ENCODE measurements around the gene SNRPB2.

SNRPB2 gene

DNA sequence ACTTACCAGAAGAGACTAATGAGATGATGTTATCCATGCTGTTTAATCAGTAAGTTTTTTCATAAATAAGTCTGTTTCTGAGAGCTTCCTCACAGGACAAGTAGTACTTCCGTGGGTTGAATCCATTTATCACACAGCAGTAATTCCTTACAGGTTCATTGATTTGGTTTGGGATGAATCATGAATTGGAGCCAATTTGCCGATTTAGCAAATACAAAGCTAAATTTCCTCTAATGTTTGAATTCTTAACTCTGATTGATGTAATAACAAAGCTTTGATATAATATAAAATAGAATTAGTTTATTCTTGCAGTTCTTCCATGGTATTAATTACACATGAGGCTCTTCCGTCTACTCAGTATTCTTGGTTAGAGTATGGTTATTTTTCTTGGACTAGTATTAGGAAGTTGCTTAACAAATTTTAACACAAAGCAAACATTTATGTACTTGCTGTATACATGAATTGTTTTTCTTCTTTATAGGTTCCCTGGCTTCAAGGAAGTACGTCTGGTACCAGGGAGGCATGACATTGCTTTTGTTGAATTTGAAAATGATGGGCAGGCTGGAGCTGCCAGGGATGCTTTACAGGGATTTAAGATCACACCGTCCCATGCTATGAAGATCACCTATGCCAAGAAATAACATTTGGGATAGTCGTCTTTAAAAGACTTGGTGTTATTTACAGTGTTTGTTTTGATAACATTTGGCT lies 10.7 kb downstream of the SNRPB2 start:
- no peak for DNase-seq

DNA sequence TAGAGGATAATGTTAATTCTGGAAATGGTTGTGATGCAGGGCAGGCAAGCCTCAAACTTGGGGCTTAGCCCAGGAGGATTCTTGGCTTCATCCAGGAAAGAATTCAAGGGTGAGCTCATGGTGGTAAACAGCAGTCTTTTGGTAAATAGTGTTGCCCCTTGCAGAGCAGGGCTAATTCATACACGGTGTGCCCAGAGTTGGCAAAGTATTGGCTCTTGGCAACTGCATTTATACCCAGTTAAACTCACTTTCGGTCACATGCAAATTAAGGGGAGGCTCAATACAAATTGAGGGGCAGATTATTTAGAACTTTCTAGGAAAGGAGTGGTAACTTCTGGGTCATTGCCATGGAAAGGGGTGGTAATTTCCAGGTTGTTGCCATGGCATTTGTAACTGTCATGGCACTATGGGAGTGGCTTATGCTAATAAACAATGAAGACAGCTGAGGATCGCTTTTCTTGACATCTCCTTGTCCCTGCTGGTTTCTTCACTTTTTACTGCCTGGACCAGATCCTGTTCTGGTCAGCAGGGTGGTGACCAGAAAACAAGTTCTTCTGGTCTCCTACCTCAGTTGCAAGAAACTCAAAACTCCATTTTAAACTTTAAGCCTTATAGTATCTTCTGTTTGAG lies 14.5 kb downstream of the SNRPB2 start:
- no peak for DNase-seq

DNA sequence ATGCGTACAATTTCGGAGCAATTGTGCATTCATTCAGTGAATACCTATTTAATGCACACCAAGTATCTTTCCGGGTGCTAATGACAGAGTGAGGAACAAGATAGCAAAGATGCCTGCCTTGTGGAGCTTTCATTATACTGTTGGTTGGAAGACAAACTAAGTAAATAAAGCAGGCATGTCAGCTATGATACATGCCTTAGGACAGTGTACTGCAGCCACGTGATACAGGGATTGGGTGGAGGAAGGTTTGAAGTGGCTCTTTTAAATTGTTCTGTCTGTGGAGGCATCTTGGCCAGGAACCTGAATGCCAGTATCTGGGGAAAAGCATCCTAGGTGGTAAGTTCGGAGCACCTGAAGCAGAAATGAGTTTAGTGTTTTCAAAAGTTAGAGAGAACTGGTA lies 15.4 kb downstream of the SNRPB2 start:
- DNase-seq: no peak

DNA sequence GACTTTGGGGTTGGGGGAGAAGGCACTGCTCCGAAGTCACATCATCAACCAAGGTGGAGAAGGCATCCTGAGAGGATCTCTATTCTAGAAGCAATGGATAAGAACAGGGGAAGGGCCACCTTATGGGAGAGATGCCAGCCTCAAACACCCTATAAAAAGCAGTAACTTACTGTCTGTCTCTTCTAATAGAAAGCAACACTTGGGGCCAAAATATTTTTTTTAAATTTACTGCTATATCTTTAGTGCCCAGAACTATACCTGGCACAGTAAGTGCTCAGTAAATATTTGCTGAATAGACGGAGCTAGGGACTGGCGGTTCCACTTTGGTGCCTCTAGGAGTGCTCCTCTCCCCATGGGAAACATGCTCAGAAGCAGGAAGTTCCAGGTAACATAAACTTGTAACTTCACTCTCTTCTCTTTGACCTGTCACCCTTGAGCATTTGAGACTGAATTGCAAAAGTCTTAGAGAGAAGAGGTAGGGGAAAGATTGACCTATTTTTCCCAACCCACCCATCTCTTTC lies 17.5 kb downstream of the SNRPB2 start:
- DNase-seq: no peak

DNA sequence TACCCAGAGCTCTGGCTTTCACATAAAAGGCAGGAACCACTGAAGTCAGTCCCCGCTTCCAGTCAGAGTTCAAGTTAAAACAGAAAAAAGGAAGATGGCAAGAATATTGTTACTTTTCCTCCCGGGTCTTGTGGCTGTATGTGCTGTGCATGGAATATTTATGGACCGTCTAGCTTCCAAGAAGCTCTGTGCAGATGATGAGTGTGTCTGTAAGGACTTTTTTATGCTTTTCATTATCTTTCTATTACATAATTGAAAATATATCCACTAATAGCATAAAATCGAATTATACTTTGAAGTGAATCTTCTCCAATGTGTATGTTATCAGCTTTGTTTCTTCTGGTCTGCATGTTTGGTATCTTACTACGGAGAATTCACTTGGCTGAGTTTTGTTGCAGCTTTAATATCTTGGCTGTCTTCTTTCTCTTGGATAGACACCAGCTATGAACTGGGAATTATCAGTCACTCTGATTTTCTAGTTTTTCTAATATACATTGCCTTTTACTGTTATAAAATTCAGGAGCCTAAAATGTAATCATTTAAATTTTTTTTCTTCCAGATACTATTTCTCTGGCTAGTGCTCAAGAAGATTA lies 18.6 kb downstream of the SNRPB2 start, which contains the start of gene OTOR:
Gene OTOR, plus strand, starts transcription at position 51 of the 593 bp plus-strand sequence. Its CDS starts 44 bp downstream, at position 95.
- no peak for DNase-seq

DNA sequence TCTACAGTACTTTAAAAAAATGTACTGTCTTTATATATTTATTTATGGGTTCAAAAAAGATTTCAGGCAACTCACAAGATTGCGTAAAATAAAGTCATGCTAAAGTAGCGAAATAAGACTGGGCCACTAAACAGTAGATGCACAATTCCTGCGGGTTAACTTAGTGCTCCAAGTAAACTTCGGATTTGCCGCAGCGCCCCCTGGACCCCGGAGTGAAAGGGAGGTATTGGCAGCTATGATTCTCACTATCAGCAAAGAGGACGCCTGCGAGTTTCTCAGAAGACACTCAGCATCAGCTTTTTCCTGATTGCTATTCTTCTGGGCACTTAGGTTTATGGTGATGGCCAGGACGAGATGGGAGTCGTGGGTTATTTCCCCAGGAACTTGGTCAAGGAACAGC lies 19.7 kb downstream of the SNRPB2 start:
- DNase-seq: no peak

DNA sequence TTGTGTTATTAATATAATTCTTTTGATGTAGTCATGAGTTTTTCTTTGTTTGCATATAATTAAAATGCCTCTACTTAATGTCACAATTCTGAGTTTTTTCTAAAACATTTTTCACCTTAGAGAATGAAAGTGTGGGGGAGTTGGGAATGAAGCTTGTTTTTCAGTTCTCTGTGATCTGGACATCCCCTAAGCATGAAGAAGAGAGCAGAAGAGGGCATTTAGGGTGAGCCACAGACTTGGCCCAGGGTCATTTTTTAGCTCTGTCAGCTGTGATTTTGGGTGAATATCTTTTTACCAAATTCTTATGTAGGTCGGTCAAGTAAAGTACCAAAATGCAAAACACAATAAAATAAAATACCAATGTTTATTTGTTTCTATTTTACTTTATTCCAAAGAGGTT lies 22.3 kb downstream of the SNRPB2 start:
- DNase-seq: no peak

DNA sequence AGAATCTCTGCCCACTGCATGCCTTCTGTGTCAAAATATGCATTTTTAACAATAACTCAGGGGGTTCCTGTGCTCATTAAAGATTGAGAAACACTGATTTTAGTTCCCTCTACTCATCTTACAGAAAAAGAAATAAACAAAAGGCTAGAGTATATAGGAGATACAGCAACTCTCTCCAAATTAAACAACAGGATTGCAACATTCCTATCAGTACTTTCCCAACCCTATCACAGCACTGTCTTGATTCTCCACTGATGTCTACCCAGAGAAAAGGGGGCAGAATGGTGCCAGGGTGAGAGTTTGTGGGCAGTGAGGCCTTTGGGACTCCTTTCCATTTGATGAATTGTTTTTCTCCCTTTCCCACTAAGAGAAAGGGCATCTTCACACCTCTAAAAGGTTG lies 23.1 kb downstream of the SNRPB2 start:
- no peak for DNase-seq

DNA sequence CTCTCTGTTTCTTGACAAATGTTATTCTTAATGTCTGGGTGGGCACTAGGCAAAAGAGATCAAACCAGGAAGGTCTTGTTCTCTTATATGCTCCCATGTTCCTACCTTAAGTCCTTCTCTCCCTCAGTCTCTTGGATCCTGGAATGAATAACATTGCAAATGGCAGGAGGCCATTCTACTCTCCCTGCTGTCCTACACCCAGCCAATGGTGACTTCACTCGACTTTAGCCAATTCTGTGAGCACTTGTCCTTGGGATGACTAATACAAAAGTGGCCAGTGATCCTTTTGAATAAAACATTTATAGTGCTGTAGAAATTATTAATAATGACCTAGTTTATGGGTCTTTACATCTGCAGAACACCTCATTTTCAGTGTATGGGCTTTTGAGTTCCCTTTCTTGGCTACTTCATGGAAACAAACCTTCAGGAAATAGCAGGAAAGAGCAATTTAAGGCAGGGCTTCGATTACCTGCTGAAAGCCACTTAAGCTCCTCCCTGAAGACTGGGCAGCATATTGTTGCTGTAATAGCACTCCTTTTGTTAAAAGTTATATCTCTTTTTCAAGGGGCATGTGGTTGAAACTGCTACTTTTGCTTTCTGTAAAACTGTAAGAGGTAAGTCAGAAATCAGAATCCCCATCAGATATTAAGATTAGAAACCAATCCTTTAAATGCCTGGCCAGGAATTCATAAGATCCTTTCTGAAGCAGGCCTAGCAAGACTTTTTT lies 28.8 kb downstream of the SNRPB2 start:
- DNase-seq: no peak

DNA sequence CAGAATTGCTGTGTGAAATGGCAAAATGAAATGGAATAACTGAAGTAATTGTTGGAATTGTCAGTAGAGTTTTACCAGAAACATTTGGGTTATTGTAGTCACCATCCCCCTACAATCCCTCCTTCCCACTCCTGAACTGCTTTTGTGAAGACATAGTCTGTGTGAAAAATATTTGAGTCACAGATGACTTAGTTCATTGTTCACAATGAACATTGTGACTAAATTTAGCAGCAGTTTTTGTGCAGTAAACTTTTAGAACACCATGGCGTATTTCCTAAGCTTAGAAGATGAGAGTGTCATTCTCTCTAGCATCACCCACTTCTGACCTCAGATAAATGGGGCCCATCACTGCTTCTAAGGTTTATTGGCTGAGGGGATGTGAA lies 29.3 kb downstream of the SNRPB2 start:
- no peak for DNase-seq

DNA sequence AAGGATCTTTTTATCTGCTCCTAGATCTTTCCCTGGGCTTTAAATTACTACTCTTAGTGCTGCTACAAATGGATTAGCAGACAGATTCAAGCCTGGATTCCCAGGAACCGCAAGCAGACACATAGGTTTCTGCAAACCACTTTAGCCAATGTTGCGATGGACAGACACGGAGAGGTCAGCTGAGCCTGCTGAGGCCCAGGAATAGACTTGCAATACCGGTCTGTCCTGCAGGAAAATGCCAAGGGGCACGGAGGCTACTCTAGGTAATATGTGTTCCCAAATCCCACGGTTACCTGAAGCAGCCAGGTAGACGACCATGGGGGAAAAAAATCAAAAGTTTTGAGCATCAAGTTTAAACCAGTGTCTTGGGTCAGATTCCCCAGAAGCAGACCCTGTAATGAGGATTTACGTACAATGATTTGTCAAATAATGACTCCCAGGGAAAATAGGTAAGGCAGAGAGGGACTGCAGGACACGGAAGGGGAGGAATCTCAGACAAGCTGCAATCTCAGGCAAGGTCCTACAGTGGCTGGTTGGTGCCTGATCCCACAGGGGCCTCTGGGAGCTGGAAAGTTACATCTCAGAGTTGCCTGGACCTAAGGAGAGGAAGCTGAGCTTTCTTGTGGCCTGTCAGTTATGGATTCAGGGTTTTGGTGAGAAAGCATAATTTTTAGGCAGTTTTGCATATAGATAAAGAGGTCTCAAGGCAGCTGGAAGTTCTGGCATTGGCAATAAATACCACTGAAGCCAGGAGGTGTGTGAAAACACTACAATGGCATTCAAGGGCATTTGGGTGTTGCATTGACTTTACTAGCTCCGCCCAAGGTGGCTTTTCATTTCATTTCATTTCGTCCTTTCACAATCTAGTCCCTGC lies 30.8 kb downstream of the SNRPB2 start:
- DNase-seq: no peak

DNA sequence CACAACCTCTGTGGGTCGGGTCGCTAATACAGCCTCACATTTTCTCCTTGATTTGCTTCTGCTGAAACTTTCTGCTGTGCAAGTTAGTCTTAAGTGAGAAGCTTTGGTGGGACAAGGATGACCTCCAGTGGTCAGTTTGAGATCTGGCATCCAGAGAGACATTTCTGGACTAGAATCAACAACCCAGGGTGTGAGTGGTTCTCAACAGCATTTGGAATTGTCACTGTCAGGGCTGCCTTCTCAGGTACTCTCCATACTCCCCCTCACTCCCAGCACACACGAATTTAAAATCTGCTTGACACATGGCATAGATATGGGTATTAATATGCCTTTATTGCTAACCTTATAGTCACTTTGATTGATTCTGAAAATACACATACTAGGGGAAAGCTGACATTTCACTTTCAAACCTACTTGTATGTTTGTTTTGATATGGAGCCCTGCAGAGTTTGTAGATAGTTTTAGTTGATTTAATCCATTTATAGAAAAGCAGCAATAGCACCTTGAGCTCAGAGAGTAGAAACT lies 31.5 kb downstream of the SNRPB2 start:
- peak; percentile 55 for DNase-seq

DNA sequence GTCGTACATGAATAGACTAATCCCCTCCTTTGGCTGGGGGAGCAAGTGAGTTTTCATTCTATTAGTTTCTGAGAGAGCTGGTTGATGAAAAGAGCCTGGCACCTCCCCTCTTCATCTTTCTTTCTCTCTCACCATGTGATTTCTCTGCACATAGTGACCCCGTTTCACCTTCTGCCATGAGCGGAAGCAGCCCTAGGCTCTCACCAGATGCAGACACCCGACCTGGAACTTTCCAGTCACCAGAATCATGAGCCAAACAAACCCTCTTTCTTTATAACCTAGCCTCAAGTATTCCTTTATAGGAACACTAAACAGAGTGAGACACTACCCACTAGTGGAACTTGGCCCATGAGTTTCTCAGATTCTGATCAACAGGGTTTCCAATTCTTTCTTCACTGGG lies 34.7 kb downstream of the SNRPB2 start:
- DNase-seq: no peak

DNA sequence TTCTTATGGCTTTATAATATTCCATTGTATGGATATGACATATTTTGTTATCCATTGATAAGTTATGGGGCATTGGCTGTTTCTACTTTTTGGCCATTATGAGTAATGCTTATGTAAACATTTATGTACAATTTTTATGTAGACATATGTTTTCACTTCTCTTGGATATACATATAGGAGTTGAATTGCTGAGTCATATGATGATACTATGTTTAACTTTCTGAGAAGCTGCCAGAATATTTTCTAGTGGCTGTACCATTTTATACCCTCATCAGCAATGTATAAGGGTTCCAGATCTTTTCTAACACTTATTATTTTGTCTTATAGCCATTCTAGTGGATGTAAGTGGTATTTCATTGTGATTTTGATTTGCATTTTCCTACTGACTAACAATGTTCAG lies 41.4 kb downstream of the SNRPB2 start:
- DNase-seq: no peak

DNA sequence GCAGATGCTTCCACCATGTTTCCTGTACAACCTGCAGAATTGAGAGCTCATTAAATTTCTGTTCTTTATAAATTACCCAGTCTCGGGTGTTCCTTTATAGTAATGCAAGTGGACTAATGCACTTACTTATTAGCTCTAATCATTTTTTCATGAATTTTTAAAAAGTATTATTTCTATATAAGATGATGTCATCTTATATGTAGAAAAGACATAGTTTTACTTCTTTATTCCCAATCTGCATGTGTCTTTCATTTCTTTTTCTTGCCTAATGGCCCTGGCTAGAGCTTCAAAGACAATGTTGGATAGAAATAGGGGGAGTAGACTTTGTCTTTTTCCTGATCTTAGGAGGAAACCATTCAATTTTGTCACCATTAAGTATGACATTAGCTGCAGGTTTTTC lies 46.1 kb downstream of the SNRPB2 start:
- DNase-seq: no peak

DNA sequence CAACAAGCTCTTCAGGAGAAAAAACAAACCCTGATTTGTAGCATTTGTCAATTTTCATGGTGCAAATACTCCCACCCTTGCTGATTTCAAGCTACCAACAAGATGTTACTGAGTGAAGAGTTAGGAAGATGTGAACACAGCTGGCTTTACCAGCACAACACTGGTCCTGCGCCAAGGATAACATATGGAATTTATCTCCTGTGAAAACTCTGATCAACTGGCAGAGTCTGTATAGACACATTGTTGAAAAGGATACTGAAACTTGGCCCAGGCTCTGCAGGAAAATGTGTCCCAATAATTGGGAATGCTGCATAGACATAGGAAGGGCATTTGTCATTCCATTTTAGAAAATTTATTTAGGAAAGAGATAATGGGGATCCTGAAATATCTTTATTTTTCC lies 47.3 kb downstream of the SNRPB2 start:
- no peak for DNase-seq

DNA sequence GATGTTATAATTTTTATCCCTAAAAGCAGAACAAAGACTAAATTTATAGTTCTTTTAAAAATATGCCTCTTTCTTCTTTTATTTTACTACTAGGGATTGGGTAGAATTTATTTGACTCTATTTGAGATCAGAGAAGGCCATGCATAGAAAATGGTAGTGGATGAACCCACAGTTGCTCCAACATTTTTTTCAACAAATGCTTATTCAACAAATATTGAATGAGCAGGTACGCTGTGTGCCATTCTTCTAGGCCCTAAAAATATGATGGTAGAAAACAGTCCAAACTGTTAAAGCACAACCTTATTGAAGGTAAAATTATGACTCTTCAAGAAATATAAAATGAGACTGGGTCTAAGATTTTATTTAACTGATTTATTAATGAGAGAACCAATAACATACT lies 48.3 kb downstream of the SNRPB2 start:
- no peak for DNase-seq

DNA sequence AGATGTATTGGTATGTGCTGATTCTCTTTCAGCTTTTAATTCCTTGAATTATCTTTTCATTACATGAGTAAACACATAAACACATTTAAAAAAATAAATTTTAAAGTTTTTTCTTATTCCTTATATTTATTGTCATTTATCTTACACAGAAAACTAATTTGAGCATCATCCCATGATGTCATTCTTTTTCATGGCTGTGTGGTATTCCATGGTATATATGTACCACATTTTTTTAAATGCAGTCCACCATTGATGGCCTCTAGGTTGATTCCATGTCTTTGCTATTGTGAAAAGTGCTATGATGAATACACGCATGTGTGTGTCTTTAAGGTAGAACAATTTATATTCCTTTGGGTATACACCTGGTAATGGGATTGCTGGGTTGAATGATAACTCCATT lies 51.7 kb downstream of the SNRPB2 start:
- DNase-seq: no peak

DNA sequence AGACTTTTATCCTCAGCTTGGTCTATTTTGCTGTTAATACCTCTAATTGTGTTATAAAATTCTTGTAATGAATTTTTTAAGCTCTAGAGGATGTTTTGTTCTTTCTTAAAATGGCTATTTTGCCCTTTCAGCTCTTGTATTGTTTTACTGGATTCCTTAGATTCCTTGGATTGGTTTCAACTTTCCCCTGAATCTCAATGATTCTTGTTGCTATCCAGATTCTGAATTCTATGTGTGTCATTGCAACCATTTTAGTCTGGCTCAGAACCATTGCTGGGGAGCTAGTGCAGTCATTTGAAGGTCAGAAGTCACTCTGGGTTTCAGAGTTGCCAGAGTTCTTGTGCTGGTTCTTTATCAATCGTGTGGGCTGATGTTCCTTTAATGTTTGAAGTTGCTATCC lies 55.4 kb downstream of the SNRPB2 start:
- no peak for DNase-seq
